ENCODE measurements around the gene USP34.
A peak's percentile ranks its signal among the peaks of the same experiment; 100 is the strongest.

USP34 gene

GRCh38 chr2:61371027-61371426 lies 99.9 kb downstream of the USP34 start:
- DNase-seq (ENCODE audit: low spot score in 2 of 2) (no peak), ATAC-seq (replicated peaks; ENCODE audit: extremely low read depth, poor library complexity, severe bottlenecking) (no peak)
- Mint-ChIP-seq H3K4me1 (peaks cover 53% of the 10 kb centered on the region), H3K4me3 (no peak overlapping the region), H3K36me3 (ENCODE audit: insufficient read depth) (peaks cover 44% of the 10 kb centered on the region), H3K27ac (ENCODE audit: low read depth) (peak overlapping the region; percentile 61), H3K9me3 (no peaks in the 10 kb centered on the region), H3K27me3 (no peaks in the 10 kb centered on the region)

DNA sequence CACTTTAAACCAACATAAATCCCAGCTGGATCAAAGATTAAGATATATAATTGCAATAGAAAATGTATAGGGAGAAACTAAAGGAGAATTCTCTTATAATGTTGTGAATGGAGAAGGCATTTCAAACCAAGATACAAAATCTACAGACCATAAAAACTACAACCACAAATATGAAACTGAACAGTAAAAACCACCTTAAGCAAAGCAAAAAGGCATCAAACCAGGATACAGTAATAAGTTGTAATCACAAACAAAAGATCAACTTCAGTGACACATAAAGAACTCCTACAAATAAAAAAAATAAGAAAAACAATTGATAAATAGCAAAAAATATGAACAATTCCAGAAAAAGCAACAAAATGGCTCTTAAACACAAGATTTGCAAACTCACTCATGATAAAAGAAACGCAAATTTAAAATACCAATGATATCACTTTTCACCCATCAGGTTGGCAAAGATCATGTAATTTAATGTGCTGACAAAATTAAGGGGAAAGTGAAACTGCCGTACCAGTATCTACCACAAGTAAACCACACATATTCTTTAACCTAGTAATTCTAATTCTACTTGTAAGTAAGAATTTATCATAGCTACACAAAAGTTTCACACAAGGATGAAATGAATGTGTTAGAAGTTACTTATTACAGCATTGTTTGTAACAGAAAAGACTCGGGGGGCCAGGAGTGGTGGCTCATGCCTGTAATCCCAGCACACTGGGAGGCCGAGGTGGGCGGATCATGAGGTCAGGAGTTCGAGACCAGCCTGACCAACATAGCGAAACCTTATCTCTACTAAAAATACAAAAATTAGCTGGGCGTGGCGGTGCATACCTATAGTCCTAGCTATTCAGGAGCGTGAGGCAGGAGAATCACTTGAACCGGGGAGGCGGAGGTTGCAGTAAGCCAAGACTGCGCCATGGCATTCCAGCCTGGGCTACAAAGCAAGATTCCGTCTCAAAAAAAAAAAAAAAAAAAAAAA lies 101.9 kb downstream of the USP34 start:
- peaks cover 56% of the 10 kb centered on the region for H3K4me1 Mint-ChIP-seq
- ATAC-seq (replicated peaks; ENCODE audit: extremely low read depth, poor library complexity, severe bottlenecking), result peak; percentile 76
- DNase-seq (ENCODE audit: low spot score in 2 of 2), result no peak
- peak overlapping the region; percentile 85 for H3K27ac Mint-ChIP-seq (ENCODE audit: low read depth)
- no peaks in the 10 kb centered on the region for H3K27me3 Mint-ChIP-seq
- H3K4me3 Mint-ChIP-seq, result no peak overlapping the region
- H3K9me3 Mint-ChIP-seq, result no peaks in the 10 kb centered on the region
- peaks cover 37% of the 10 kb centered on the region for H3K36me3 Mint-ChIP-seq (ENCODE audit: insufficient read depth)

DNA sequence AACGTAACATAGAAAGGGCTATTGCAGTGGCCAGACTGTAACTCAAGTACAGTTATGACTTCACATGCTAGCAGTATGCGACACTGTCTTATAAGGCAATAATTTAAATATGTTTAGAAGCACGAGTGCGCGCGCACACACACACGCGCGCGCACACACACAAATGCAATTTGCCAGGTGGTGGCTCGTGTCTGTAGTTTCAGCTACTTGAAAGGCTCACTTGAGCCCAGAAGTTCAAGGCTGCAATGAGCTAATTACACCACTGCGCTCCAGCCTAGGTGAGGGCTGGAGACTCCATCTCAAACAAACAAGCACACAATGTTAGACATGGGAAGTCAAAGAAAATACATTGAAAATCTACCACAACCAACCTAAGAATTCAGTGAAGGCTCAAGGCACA lies 103.7 kb downstream of the USP34 start:
- no peak for DNase-seq (ENCODE audit: low spot score in 2 of 2)
- H3K27me3 Mint-ChIP-seq, result no peaks in the 10 kb centered on the region
- H3K4me1 Mint-ChIP-seq, result peaks cover 59% of the 10 kb centered on the region
- ATAC-seq (replicated peaks; ENCODE audit: extremely low read depth, poor library complexity, severe bottlenecking), result no peak
- no peak overlapping the region for H3K4me3 Mint-ChIP-seq
- H3K36me3 Mint-ChIP-seq (ENCODE audit: insufficient read depth), result peaks cover 27% of the 10 kb centered on the region
- H3K9me3 Mint-ChIP-seq, result no peaks in the 10 kb centered on the region
- peak overlapping the region; percentile 85 for H3K27ac Mint-ChIP-seq (ENCODE audit: low read depth)

GRCh38 chr2:61363580-61363979 lies 107.3 kb downstream of the USP34 start:
- Mint-ChIP-seq H3K4me3 (no peak overlapping the region), H3K36me3 (ENCODE audit: insufficient read depth) (peaks cover 18% of the 10 kb centered on the region), H3K27me3 (no peaks in the 10 kb centered on the region), H3K4me1 (peaks cover 73% of the 10 kb centered on the region), H3K27ac (ENCODE audit: low read depth) (no peak overlapping the region), H3K9me3 (no peaks in the 10 kb centered on the region)
- DNase-seq (ENCODE audit: low spot score in 2 of 2) (no peak), ATAC-seq (replicated peaks; ENCODE audit: extremely low read depth, poor library complexity, severe bottlenecking) (no peak)

DNA sequence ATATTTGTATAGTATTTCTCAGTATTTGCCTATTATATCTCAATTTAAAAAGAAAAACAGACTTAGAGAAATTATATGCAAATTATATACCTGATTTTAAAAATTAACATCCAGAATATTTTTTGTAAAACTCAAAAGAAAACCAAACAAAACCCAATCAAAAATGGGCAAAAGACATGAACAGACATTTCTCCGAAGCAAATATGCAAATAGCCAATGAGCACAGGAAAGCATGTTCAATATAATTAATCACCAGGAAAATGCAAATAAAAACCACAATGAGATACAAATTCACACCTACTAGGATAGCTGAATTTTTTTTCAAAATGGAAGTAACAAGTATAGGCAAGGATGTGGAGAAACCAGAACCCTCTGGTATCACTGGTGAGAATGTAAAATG lies 108.0 kb downstream of the USP34 start:
- Mint-ChIP-seq H3K27me3 (no peaks in the 10 kb centered on the region), H3K27ac (ENCODE audit: low read depth) (no peak overlapping the region), H3K4me3 (no peak overlapping the region), H3K9me3 (no peaks in the 10 kb centered on the region), H3K36me3 (ENCODE audit: insufficient read depth) (peaks cover 14% of the 10 kb centered on the region), H3K4me1 (peaks cover 71% of the 10 kb centered on the region)
- DNase-seq (ENCODE audit: low spot score in 2 of 2) (no peak), ATAC-seq (replicated peaks; ENCODE audit: extremely low read depth, poor library complexity, severe bottlenecking) (no peak)

DNA sequence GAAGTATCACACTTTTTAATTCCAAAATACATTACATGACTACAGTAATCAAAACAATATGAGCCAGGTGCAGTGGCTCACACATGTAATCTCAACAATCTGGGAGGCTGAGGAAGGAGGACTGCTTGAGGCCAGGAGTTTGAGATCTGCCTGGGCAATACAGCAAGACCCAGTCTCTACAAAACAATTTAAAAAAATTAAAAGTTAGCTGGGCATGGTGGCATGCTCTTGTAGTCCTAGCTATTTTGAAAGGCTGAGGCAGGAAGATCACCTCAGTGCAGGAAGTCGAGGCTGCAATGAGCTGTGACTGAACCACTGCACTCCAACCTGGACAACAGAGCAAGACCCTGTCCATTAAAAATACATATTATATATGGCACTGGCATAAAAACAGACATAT lies 109.8 kb downstream of the USP34 start:
- Mint-ChIP-seq H3K36me3 (ENCODE audit: insufficient read depth) (peaks cover 17% of the 10 kb centered on the region), H3K4me3 (no peak overlapping the region), H3K27me3 (no peaks in the 10 kb centered on the region), H3K27ac (ENCODE audit: low read depth) (no peak overlapping the region), H3K4me1 (peaks cover 71% of the 10 kb centered on the region), H3K9me3 (no peaks in the 10 kb centered on the region)
- DNase-seq (ENCODE audit: low spot score in 2 of 2) (no peak), ATAC-seq (replicated peaks; ENCODE audit: extremely low read depth, poor library complexity, severe bottlenecking) (no peak)

- Mint-ChIP-seq H3K27ac (ENCODE audit: low read depth) (peak overlapping the region; percentile 49), H3K4me3 (no peak overlapping the region), H3K36me3 (ENCODE audit: insufficient read depth) (peaks cover 20% of the 10 kb centered on the region)
Measured at GRCh38 chr2:61359058-61359457, 111.8 kb downstream of the USP34 start.

GRCh38 chr2:61357681-61358080 lies 113.2 kb downstream of the USP34 start:
- ATAC-seq (replicated peaks; ENCODE audit: extremely low read depth, poor library complexity, severe bottlenecking) (no peak), DNase-seq (ENCODE audit: low spot score in 2 of 2) (no peak)
- Mint-ChIP-seq H3K27me3 (no peaks in the 10 kb centered on the region), H3K27ac (ENCODE audit: low read depth) (peak overlapping the region; percentile 39), H3K36me3 (ENCODE audit: insufficient read depth) (peaks cover 24% of the 10 kb centered on the region), H3K4me3 (no peak overlapping the region), H3K4me1 (peaks cover 68% of the 10 kb centered on the region), H3K9me3 (peaks cover 6% of the 10 kb centered on the region)

More at GRCh38 chr2:61359058-61359457, 111.8 kb downstream of the USP34 start:
- H3K9me3 Mint-ChIP-seq, result no peaks in the 10 kb centered on the region
- DNase-seq (ENCODE audit: low spot score in 2 of 2), result no peak
- no peak for ATAC-seq (replicated peaks; ENCODE audit: extremely low read depth, poor library complexity, severe bottlenecking)
- no peaks in the 10 kb centered on the region for H3K27me3 Mint-ChIP-seq
- H3K4me1 Mint-ChIP-seq, result peaks cover 66% of the 10 kb centered on the region

DNA sequence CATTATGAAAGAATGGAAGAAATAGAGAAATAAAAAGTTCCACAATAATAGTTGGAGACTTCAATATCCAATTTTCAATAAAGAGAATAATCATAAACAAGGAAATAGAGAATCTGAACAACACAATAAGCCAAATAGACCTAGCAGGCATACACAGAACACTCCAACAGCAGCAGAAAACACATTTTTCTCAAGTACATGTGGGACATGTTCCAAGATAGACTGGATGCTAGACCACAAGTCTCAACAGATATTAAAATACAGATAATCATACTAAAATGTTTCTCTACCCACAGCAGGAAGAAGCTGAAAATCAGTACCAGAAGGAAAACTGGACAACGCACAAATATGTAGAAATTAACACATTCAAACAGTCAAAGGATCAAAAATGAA lies 113.9 kb downstream of the USP34 start:
- peaks cover 26% of the 10 kb centered on the region for H3K36me3 Mint-ChIP-seq (ENCODE audit: insufficient read depth)
- peaks cover 66% of the 10 kb centered on the region for H3K4me1 Mint-ChIP-seq
- ATAC-seq (replicated peaks; ENCODE audit: extremely low read depth, poor library complexity, severe bottlenecking), result no peak
- H3K4me3 Mint-ChIP-seq, result no peak overlapping the region
- H3K27me3 Mint-ChIP-seq, result no peaks in the 10 kb centered on the region
- no peak for DNase-seq (ENCODE audit: low spot score in 2 of 2)
- peak overlapping the region; percentile 39 for H3K27ac Mint-ChIP-seq (ENCODE audit: low read depth)
- peaks cover 6% of the 10 kb centered on the region for H3K9me3 Mint-ChIP-seq

DNA sequence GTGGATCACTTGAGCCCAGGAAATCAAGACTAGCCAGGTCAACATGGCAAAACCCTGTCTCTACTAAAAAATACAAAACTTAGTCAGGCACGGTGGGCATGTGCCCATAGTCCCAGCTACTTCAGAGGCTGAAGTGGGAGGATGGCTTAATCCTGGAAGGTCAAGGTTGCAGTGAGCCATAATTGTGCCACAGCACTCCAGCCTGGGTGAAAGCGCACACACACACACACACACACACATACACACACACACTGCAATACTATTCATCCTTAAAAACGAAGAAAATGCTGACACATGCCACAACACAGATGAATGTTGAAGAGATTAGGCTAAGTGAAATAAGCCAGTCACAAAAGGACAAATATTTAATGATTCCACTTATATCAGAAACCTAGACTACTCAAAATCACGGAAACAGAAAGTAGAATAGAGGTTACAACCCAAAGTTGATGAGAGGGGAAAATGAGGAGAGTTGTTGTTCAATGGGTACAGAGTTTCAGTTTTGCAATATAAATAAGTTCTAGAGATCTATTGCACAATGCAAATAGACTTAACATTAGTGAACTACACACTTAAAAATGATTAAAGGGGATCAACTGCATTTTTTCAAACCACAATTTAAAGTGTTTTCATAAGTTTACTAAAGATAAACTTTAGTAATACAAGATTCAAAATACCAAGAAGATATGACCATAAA lies 114.5 kb downstream of the USP34 start:
- DNase-seq (ENCODE audit: low spot score in 2 of 2) (no peak), ATAC-seq (replicated peaks; ENCODE audit: extremely low read depth, poor library complexity, severe bottlenecking) (no peak)
- peaks cover 26% of the 10 kb centered on the region for H3K36me3 Mint-ChIP-seq (ENCODE audit: insufficient read depth)
- H3K4me1 Mint-ChIP-seq, result peaks cover 64% of the 10 kb centered on the region
- H3K4me3 Mint-ChIP-seq, result no peak overlapping the region
- H3K9me3 Mint-ChIP-seq, result peaks cover 6% of the 10 kb centered on the region
- H3K27ac Mint-ChIP-seq (ENCODE audit: low read depth), result peak overlapping the region; percentile 39
- H3K27me3 Mint-ChIP-seq, result no peaks in the 10 kb centered on the region

DNA sequence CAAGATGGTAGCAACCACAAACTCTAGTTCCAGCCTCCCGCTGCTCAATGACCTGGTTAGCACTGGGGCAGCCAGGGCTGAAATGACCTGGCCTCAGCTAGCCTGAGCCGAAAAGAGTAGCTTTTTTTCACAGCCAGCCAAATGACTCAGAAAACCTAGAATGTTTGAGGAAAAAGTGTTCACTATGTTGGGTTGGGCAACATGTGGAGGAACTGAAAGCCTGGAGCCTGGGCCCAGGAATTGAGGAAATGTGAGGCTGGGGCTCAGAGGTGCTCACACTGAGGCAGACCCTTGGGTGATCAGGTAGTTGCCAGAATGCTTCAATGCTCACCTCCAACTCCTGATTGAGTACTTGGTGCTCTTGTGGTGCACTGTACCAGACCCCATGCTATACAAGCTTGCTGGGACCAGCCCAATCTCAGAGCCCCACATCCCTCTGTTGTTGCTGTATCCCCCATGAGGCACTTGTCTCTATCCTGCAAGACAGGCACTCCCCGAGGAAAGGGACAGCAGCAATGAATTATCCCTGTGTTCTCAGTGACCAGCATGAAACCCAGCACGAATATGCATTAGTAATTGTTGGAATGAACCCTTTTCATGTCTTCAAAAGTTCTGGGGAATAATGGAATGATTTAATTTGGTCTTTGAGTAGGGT lies 116.2 kb downstream of the USP34 start:
- peaks cover 6% of the 10 kb centered on the region for H3K9me3 Mint-ChIP-seq
- H3K27ac Mint-ChIP-seq (ENCODE audit: low read depth), result no peak overlapping the region
- H3K27me3 Mint-ChIP-seq, result no peaks in the 10 kb centered on the region
- H3K4me1 Mint-ChIP-seq, result peaks cover 52% of the 10 kb centered on the region
- peaks cover 34% of the 10 kb centered on the region for H3K36me3 Mint-ChIP-seq (ENCODE audit: insufficient read depth)
- no peak overlapping the region for H3K4me3 Mint-ChIP-seq
- ATAC-seq (replicated peaks; ENCODE audit: extremely low read depth, poor library complexity, severe bottlenecking) (no peak), DNase-seq (ENCODE audit: low spot score in 2 of 2) (no peak)

DNA sequence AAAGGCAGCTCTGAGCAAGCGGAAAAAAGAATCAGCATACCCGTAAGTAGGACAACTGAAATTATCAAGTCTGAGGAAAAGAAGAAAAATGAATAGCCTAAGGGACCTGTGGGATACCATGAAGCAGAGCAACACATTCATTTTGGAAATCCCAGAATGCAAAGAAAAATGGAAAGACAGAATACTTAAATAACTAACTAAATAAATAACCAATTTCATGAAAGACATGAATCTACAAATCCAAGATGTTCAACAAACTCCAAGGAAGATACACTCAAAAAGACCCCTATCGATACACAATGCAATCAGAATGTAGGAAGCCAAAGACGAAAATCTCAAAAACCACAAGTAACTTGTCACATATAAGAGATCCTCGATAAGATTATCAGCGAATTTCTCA lies 117.0 kb downstream of the USP34 start:
- peaks cover 6% of the 10 kb centered on the region for H3K9me3 Mint-ChIP-seq
- H3K27me3 Mint-ChIP-seq, result no peaks in the 10 kb centered on the region
- peaks cover 40% of the 10 kb centered on the region for H3K36me3 Mint-ChIP-seq (ENCODE audit: insufficient read depth)

More for the DNA sequence above, 117.0 kb downstream of the USP34 start:
- Mint-ChIP-seq H3K4me3 (no peak overlapping the region), H3K27ac (ENCODE audit: low read depth) (peak overlapping the region; percentile 51), H3K4me1 (peaks cover 44% of the 10 kb centered on the region)
- ATAC-seq (replicated peaks; ENCODE audit: extremely low read depth, poor library complexity, severe bottlenecking), result no peak
- no peak for DNase-seq (ENCODE audit: low spot score in 2 of 2)

Data from central memory CD8-positive, alpha-beta T cell (primary cell).